Activated naive CD8-positive, alpha-beta T cell treated with anti-CD3 and anti-CD28 coated beads, Interleukin-2, amount 10 ng/mL, durations not matched to agents 7 days and 5 days (primary cell): ENCODE data around the gene UNC5A. TPM values are rescaled to one million over a fixed set of nuclear protein-coding genes. Genes with fewer than 3 reads are reported as not detected.

Experiments
- ATAC-seq: fragments of 150-1000 bp; cut with Tn5 transposase; one replicate; pipeline ENCODE4 v1.10.0; 2021; ENCODE audit warnings: low read depth, moderate library complexity
- POLR2A ChIA-PET: fragments of 350-600 bp; sonication (Branson Sonifier 250); formaldehyde crosslinking; loops from one replicate; lab custom pipeline; 2021; ENCODE audit warnings: antibody characterized with exemption; lab: Charles Lee
- DNase-seq: peaks from one replicate; pipeline ENCODE4 v3.0.0; 2021
- H3K27ac Mint-ChIP-seq: one replicate; pipeline ENCODE4 v1.8.0; 2022; ENCODE audit warnings: mild to moderate bottlenecking, mixed read lengths
- H3K27me3 Mint-ChIP-seq: one replicate; pipeline ENCODE4 v1.8.0; 2022; ENCODE audit warnings: mild to moderate bottlenecking, moderate library complexity, mixed read lengths
- H3K36me3 Mint-ChIP-seq: one replicate; pipeline ENCODE4 v1.8.0; 2021; ENCODE audit warnings: mild to moderate bottlenecking, mixed read lengths
- H3K4me1 Mint-ChIP-seq: one replicate; pipeline ENCODE4 v1.8.0; 2021; ENCODE audit warnings: mixed read lengths
- H3K4me3 Mint-ChIP-seq: one replicate; pipeline ENCODE4 v1.8.0; 2022; ENCODE audit warnings: mild to moderate bottlenecking, moderate library complexity, mixed read lengths
- H3K9me3 Mint-ChIP-seq: one replicate; pipeline ENCODE4 v1.8.0; 2021; ENCODE audit warnings: mixed read lengths
- total RNA-seq, 2 experiments: library from RNA; stranded (reverse); gene quantifications; one replicate each; pipeline ENCODE4 v1.2.3, GENCODE V29; 2021

The UNC5A gene
- total RNA-seq = not detected

- ATAC-seq (peak; percentile 65), DNase-seq (peak; percentile 80)
- no peaks in the 10 kb centered on the region for H3K9me3 Mint-ChIP-seq
- H3K27me3 Mint-ChIP-seq = peaks cover 62% of the 10 kb centered on the region
- no peak within 1 kb of the TSS for H3K27ac Mint-ChIP-seq
- H3K36me3 Mint-ChIP-seq = no peaks in the 10 kb centered on the region
- H3K4me3 Mint-ChIP-seq = peak within 1 kb of the TSS; percentile 73
- H3K4me1 Mint-ChIP-seq = peaks cover 14% of the 10 kb centered on the region
- POLR2A ChIA-PET = no interaction called here
These were observed at the start of gene UNC5A for GRCh38 chr5:176810081-176810597. Gene UNC5A, plus strand, starts transcription at chr5:176810559. Its CDS starts 192 bp downstream, at chr5:176810751.

GRCh38 chr5:176761755-176762154 lies 48.6 kb upstream of the UNC5A start:
- Mint-ChIP-seq H3K36me3 (no peaks in the 10 kb centered on the region), H3K27me3 (peaks cover 46% of the 10 kb centered on the region)
- no peak for ATAC-seq

GRCh38 chr5:176762489-176762888 lies 47.9 kb upstream of the UNC5A start:
- H3K4me3 Mint-ChIP-seq = no peak overlapping the region
- peaks cover 10% of the 10 kb centered on the region for H3K9me3 Mint-ChIP-seq
- no peak overlapping the region for H3K27ac Mint-ChIP-seq
- POLR2A ChIA-PET = no interaction called here
- H3K4me1 Mint-ChIP-seq = no peaks in the 10 kb centered on the region
- H3K36me3 Mint-ChIP-seq = no peaks in the 10 kb centered on the region
- no peak for DNase-seq
- H3K27me3 Mint-ChIP-seq = peaks cover 44% of the 10 kb centered on the region
- no peak for ATAC-seq

More at GRCh38 chr5:176761755-176762154, 48.6 kb upstream of the UNC5A start:
- H3K9me3 Mint-ChIP-seq = peaks cover 10% of the 10 kb centered on the region
- no peak for DNase-seq
- H3K27ac Mint-ChIP-seq = no peak overlapping the region
- no peaks in the 10 kb centered on the region for H3K4me1 Mint-ChIP-seq
- POLR2A ChIA-PET = no interaction called here
- H3K4me3 Mint-ChIP-seq = no peak overlapping the region

- ATAC-seq = no peak
- Mint-ChIP-seq H3K27me3 (peaks cover 31% of the 10 kb centered on the region), H3K36me3 (no peaks in the 10 kb centered on the region), H3K4me3 (no peak overlapping the region), H3K4me1 (no peaks in the 10 kb centered on the region), H3K27ac (no peak overlapping the region), H3K9me3 (peaks cover 10% of the 10 kb centered on the region)
- POLR2A ChIA-PET = no interaction called here
- DNase-seq = no peak
These were observed 44.7 kb upstream of the UNC5A start for GRCh38 chr5:176765687-176766086.

- POLR2A ChIA-PET = no interaction called here
- no peaks in the 10 kb centered on the region for H3K4me1 Mint-ChIP-seq
- DNase-seq (no peak), ATAC-seq (no peak)
- peaks cover 8% of the 10 kb centered on the region for H3K9me3 Mint-ChIP-seq
- H3K4me3 Mint-ChIP-seq = no peak overlapping the region
- no peak overlapping the region for H3K27ac Mint-ChIP-seq
- peaks cover 24% of the 10 kb centered on the region for H3K27me3 Mint-ChIP-seq
- H3K36me3 Mint-ChIP-seq = no peaks in the 10 kb centered on the region
These were observed 42.0 kb upstream of the UNC5A start for GRCh38 chr5:176768174-176768970.

- DNase-seq (no peak), ATAC-seq (no peak)
- no peak overlapping the region for H3K27ac Mint-ChIP-seq
- peaks cover 18% of the 10 kb centered on the region for H3K27me3 Mint-ChIP-seq
- no peaks in the 10 kb centered on the region for H3K36me3 Mint-ChIP-seq
- H3K4me3 Mint-ChIP-seq = no peak overlapping the region
- POLR2A ChIA-PET = no interaction called here
- peaks cover 8% of the 10 kb centered on the region for H3K9me3 Mint-ChIP-seq
- no peaks in the 10 kb centered on the region for H3K4me1 Mint-ChIP-seq
These were observed 40.4 kb upstream of the UNC5A start for GRCh38 chr5:176769911-176770310.

- no peak for DNase-seq
- Mint-ChIP-seq H3K27me3 (peaks cover 13% of the 10 kb centered on the region), H3K4me3 (no peak overlapping the region), H3K9me3 (peaks cover 6% of the 10 kb centered on the region), H3K4me1 (no peaks in the 10 kb centered on the region), H3K36me3 (no peaks in the 10 kb centered on the region), H3K27ac (no peak overlapping the region)
- ATAC-seq = no peak
- POLR2A ChIA-PET = no interaction called here
These were observed 39.9 kb upstream of the UNC5A start for GRCh38 chr5:176770431-176770830.

- POLR2A ChIA-PET = no interaction called here
- peak; percentile 6 for DNase-seq
- H3K9me3 Mint-ChIP-seq = peaks cover 2% of the 10 kb centered on the region
- H3K36me3 Mint-ChIP-seq = no peaks in the 10 kb centered on the region
- ATAC-seq = no peak
- H3K27ac Mint-ChIP-seq = no peak overlapping the region
- H3K27me3 Mint-ChIP-seq = peaks cover 10% of the 10 kb centered on the region
- H3K4me3 Mint-ChIP-seq = no peak overlapping the region
- H3K4me1 Mint-ChIP-seq = no peaks in the 10 kb centered on the region
These were observed 39.1 kb upstream of the UNC5A start for GRCh38 chr5:176771102-176771845.

GRCh38 chr5:176772271-176773210 lies 37.8 kb upstream of the UNC5A start:
- no peak overlapping the region for H3K27ac Mint-ChIP-seq
- no peaks in the 10 kb centered on the region for H3K36me3 Mint-ChIP-seq
- ATAC-seq (no peak), DNase-seq (peak; percentile 3)
- no peaks in the 10 kb centered on the region for H3K4me1 Mint-ChIP-seq
- peaks cover 8% of the 10 kb centered on the region for H3K27me3 Mint-ChIP-seq
- H3K4me3 Mint-ChIP-seq = no peak overlapping the region
- POLR2A ChIA-PET = no interaction called here
- H3K9me3 Mint-ChIP-seq = no peaks in the 10 kb centered on the region

GRCh38 chr5:176773408-176774035 lies 36.8 kb upstream of the UNC5A start:
- H3K9me3 Mint-ChIP-seq = no peaks in the 10 kb centered on the region
- H3K27me3 Mint-ChIP-seq = peaks cover 10% of the 10 kb centered on the region
- H3K27ac Mint-ChIP-seq = no peak overlapping the region
- H3K36me3 Mint-ChIP-seq = no peaks in the 10 kb centered on the region
- ATAC-seq (no peak), DNase-seq (peak; percentile 19)
- POLR2A ChIA-PET = no interaction called here
- no peak overlapping the region for H3K4me3 Mint-ChIP-seq
- no peaks in the 10 kb centered on the region for H3K4me1 Mint-ChIP-seq

GRCh38 chr5:176774216-176775171 lies 35.9 kb upstream of the UNC5A start:
- Mint-ChIP-seq H3K4me3 (no peak overlapping the region), H3K27me3 (peaks cover 12% of the 10 kb centered on the region), H3K27ac (no peak overlapping the region), H3K4me1 (no peaks in the 10 kb centered on the region), H3K9me3 (no peaks in the 10 kb centered on the region), H3K36me3 (no peaks in the 10 kb centered on the region)
- ATAC-seq (no peak), DNase-seq (peak; percentile 12)
- POLR2A ChIA-PET = no interaction called here

- H3K4me1 Mint-ChIP-seq = no peaks in the 10 kb centered on the region
- no peak overlapping the region for H3K4me3 Mint-ChIP-seq
- ATAC-seq (no peak), DNase-seq (no peak)
- H3K36me3 Mint-ChIP-seq = no peaks in the 10 kb centered on the region
- no peak overlapping the region for H3K27ac Mint-ChIP-seq
- POLR2A ChIA-PET = no interaction called here
- H3K9me3 Mint-ChIP-seq = no peaks in the 10 kb centered on the region
- peaks cover 17% of the 10 kb centered on the region for H3K27me3 Mint-ChIP-seq
These were observed 35.0 kb upstream of the UNC5A start for GRCh38 chr5:176775409-176775808.
